Measurements from ENCODE around the gene MRPL24. TPM values are rescaled to one million over a fixed set of nuclear protein-coding genes. Genes with fewer than 3 reads are reported as not detected.

MRPL24 gene
- total RNA-seq (10 to 100 TPM; 11.7 to 11.9 TPM), total RNA-seq (11.0 to 93.4 (median 26.6) reads per million in 172 experiments)
- 46.5 TPM for polyA plus RNA-seq (2013, experiment 1 of 2)
- polyA plus RNA-seq (2013, experiment 2 of 2), result 42.9 TPM

GRCh38 chr1:156740741-156741480 lies at the start of gene MRPL24:
TSS of gene MRPL24 (minus strand) at chr1:156741088. CDS start at chr1:156738704, 2,384 bp downstream.
- no peaks in the 10 kb centered on the region for H3K27me3 ChIP-seq (ENCODE audit: control insufficient read depth in 1 of 2, insufficient read depth in 2 of 2, low read length in 2 of 2)
- H3K4me3 Mint-ChIP-seq, result peak within 1 kb of the TSS; percentile 94
- H3K36me3 ChIP-seq (ENCODE audit: insufficient read depth, low read length), result peaks cover 56% of the 10 kb centered on the region
- ChIA-PET POLR2A (interaction anchor here (0.6 to 3.6 kb wide), 12 partner anchors 10 to 458 kb away, joined by 3 to 169 read pairs (median 5); partner anchors contain the start of genes CRABP2, HDGF, ISG20L2 and MEF2D), CTCF (interaction anchor here (0.9 to 6.3 kb wide), 7 partner anchors 10 to 119 kb away, joined by 4 to 62 read pairs (median 7); partner anchors contain the start of genes ISG20L2, METTL25B, NTRK1 and PRCC)
- peaks cover 70% of the 10 kb centered on the region for H3K36me3 Mint-ChIP-seq (ENCODE audit: low read depth)
- peaks cover 2% of the 10 kb centered on the region for H3K9me3 Mint-ChIP-seq
- no peak for TF ChIP-seq CTCF (IDR thresholded peaks at IDR 0.05)
- H3K9me3 ChIP-seq (ENCODE audit: control insufficient read depth in 1 of 2, insufficient read depth in 1 of 2, low read length in 2 of 2), result peaks cover 0 to 3% of the 10 kb centered on the region in 2 experiments
- peaks cover 39% of the 10 kb centered on the region for H3K4me1 Mint-ChIP-seq (ENCODE audit: low read depth)
- H3K27me3 Mint-ChIP-seq, result no peaks in the 10 kb centered on the region
- H3K4me1 ChIP-seq (ENCODE audit: insufficient read depth, low read length), result peaks cover 27% of the 10 kb centered on the region
- H3K27ac Mint-ChIP-seq, result peak within 1 kb of the TSS; percentile 89
- intact Hi-C loops (cut with DNase I, micrococcal nuclease), result loop anchor here (1.0 to 10.0 kb wide), 7 partner anchors 10 to 689 kb away; partner anchors contain the start of genes HDGF (in 2 of the 2), LAMTOR2 (in 1 of the 2), PMF1 (in 1 of the 2) and PRCC (in 1 of the 2)
- H3K27ac ChIP-seq (ENCODE audit: low read depth in 1 of 2, low read length in 2 of 2), result peak within 1 kb of the TSS; percentile 82 to 86
- H3K4me3 ChIP-seq (ENCODE audit: low read length), result peak within 1 kb of the TSS; percentile 74
- peak; percentile 92 to 100 (median 96) for DNase-seq
- ATAC-seq (ENCODE audit: poor library complexity), result peak; percentile 89

GRCh38 chr1:156789621-156790318 lies 48.9 kb upstream of the MRPL24 start:
- no peaks in the 10 kb centered on the region for H3K27me3 Mint-ChIP-seq
- Histone ChIP-seq H3K9me3 (ENCODE audit: control insufficient read depth in 1 of 2, insufficient read depth in 1 of 2, low read length in 2 of 2) (no peaks in the 10 kb centered on the region), H3K4me3 (ENCODE audit: low read length) (no peak overlapping the region), H3K27me3 (ENCODE audit: control insufficient read depth in 1 of 2, insufficient read depth in 2 of 2, low read length in 2 of 2) (no peaks in the 10 kb centered on the region), H3K27ac (ENCODE audit: low read depth in 1 of 2, low read length in 2 of 2) (no peak overlapping the region), H3K4me1 (ENCODE audit: insufficient read depth, low read length) (peaks cover 2% of the 10 kb centered on the region), H3K36me3 (ENCODE audit: insufficient read depth, low read length) (peaks cover 72% of the 10 kb centered on the region)
- peaks cover 80% of the 10 kb centered on the region for H3K36me3 Mint-ChIP-seq (ENCODE audit: low read depth)
- no peaks in the 10 kb centered on the region for H3K9me3 Mint-ChIP-seq
- ChIA-PET CTCF (no interaction called here), POLR2A (no interaction called here)
- no peak overlapping the region for H3K4me3 Mint-ChIP-seq
- intact Hi-C loops (cut with DNase I, micrococcal nuclease), result no loop called here
- H3K27ac Mint-ChIP-seq, result no peak overlapping the region
- no peak for ATAC-seq (ENCODE audit: poor library complexity)
- TF ChIP-seq CTCF (IDR thresholded peaks at IDR 0.05), result no peak
- no peak for DNase-seq
- H3K4me1 Mint-ChIP-seq (ENCODE audit: low read depth), result no peaks in the 10 kb centered on the region

GRCh38 chr1:156788136-156788535 lies 47.2 kb upstream of the MRPL24 start:
- Histone ChIP-seq H3K27ac (ENCODE audit: low read depth in 1 of 2, low read length in 2 of 2) (no peak overlapping the region), H3K9me3 (ENCODE audit: control insufficient read depth in 1 of 2, insufficient read depth in 1 of 2, low read length in 2 of 2) (no peaks in the 10 kb centered on the region), H3K27me3 (ENCODE audit: control insufficient read depth in 1 of 2, insufficient read depth in 2 of 2, low read length in 2 of 2) (no peaks in the 10 kb centered on the region), H3K4me3 (ENCODE audit: low read length) (no peak overlapping the region), H3K4me1 (ENCODE audit: insufficient read depth, low read length) (peaks cover 2% of the 10 kb centered on the region), H3K36me3 (ENCODE audit: insufficient read depth, low read length) (peaks cover 71% of the 10 kb centered on the region)
- Mint-ChIP-seq H3K4me1 (ENCODE audit: low read depth) (no peaks in the 10 kb centered on the region), H3K27ac (no peak overlapping the region), H3K4me3 (no peak overlapping the region), H3K36me3 (ENCODE audit: low read depth) (peaks cover 78% of the 10 kb centered on the region), H3K27me3 (no peaks in the 10 kb centered on the region), H3K9me3 (no peaks in the 10 kb centered on the region)
- intact Hi-C loops (cut with DNase I, micrococcal nuclease), result no loop called here
- no peak for ATAC-seq (ENCODE audit: poor library complexity)
- CTCF ChIA-PET, result interaction anchor here (1.0 kb wide), 1 partner anchor 72 kb away, joined by 4 read pairs; the partner anchor contains the start of gene NTRK1
- no peak for TF ChIP-seq CTCF (IDR thresholded peaks at IDR 0.05)
- POLR2A ChIA-PET, result no interaction called here
- no peak for DNase-seq

Data from CD4-positive, alpha-beta T cell (primary cell).